H1 (cell line): ENCODE data around the gene ANKRD13B. TPM values are rescaled to one million over a fixed set of nuclear protein-coding genes. Genes with fewer than 3 reads are reported as not detected.

ENCODE experiments used
- CHD7 ChIP-seq: fragments of 300-600 bp; sonication (generic); IDR thresholded peaks from 2 replicates; pipeline ENCODE4 v1.7.1; 2012; ENCODE audit warnings: low read length, moderate library complexity, mild to moderate bottlenecking, inconsistent platforms; ENCODE audit not compliant: insufficient replicate concordance
- GTF2F1 ChIP-seq: IDR thresholded peaks from 2 replicates; pipeline ENCODE4 v1.6.1; 2012; ENCODE audit warnings: low read depth, low read length, improper control_type of control experiment, borderline replicate concordance
- PHF8 ChIP-seq: fragments of 200-600 bp; sonication (generic); conservative IDR thresholded peaks from 2 replicates; pipeline ENCODE4 v1.7.1; 2012; ENCODE audit warnings: low read depth, mild to moderate bottlenecking, inconsistent platforms, low read length, moderate library complexity
- TAF1 ChIP-seq: IDR thresholded peaks from 2 replicates; pipeline ENCODE4 v1.6.1; 2011; ENCODE audit warnings: mild to moderate bottlenecking, low read depth, low read length
- polyA plus RNA-seq, 7 experiments: library from polyadenylated mRNA; depleted of rRNA in 3 of 7; stranded (reverse) in 5 of 7; unstranded in 2 of 7; fragments of >200 nt in 5 of 7; fragments of 200-250 nt in 2 of 7; gene quantifications; 1 replicate in 5 of 7; 2 replicates in 1 of 7; 4 replicates in 1 of 7; pipeline versions ENCODE4 v1.2.1 to v1.2.3, GENCODE V29; 2011 to 2013; ENCODE audit warnings: missing spikeins in 2 of 7, mixed read lengths in 2 of 7
- total RNA-seq: library from RNA; stranded (reverse); fragmentation: NEBNext Ultra II Directional; extraction: Animal tissue kit (Norgen Biotek cat#: 25700); gene quantifications from 2 replicates; pipeline ENCODE4 v1.2.1, GENCODE V29; 2021

Gene ANKRD13B
- total and polyA plus RNA-seq, 2 of the 8 experiments (the other 6 are each of a cell fraction or from before 2014, with no cell fraction given), result 16.4 to 48.5 TPM

DNA sequence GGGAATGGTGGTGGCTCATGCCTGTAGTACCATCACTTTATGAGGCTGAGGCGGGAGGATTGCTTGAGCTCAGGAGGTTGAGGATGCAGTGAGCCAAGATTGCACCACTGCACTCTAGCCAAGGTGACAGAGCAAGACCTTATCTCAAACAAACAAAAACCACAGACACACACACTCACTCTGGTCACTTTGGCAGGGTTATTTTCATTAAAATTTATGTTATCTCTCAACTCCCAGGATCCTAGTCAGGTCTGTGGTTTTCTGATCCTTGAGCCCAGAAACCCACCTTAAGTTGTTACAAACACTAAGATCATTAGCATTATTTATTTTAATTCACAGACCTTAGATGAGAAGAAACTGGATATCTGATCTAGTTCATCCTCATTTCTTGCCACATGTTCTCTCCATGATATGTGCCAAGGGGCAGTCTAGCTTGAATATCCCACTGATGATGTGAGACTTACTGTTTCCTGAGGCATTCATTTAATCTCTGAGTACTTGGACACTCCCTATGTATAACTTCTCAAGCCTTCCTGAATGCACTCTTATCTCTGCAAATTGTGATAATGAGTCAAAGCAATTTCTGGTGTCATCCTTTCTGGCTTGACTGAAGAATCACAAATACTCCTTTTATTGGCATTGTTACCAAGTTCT is 35.7 kb upstream of the ANKRD13B start (continued):
- TF ChIP-seq CHD7, result no peak
- TF ChIP-seq GTF2F1, result no peak
- TF ChIP-seq PHF8, result no peak
- TF ChIP-seq TAF1, result no peak
